K562 (cell line): ENCODE measurements around the gene TEX54. TPM values are rescaled to one million over a fixed set of nuclear protein-coding genes. Genes with fewer than 3 reads are reported as not detected.
A peak's percentile ranks its signal among the peaks of the same experiment; 100 is the strongest.

Experiments
- ARID3B ChIP-seq: fragments of 250-450 bp; sonication (Bioruptor Pico); IDR thresholded peaks from 2 replicates; pipeline ENCODE4 v1.4.0; 2020; ENCODE audit warnings: borderline replicate concordance
- CBX8 ChIP-seq: fragments of 200-600 bp; sonication (generic); IDR thresholded peaks from 2 replicates; pipeline ENCODE4 v1.6.1; 2012; ENCODE audit warnings: borderline replicate concordance, mixed run types, low read depth, mild to moderate bottlenecking, moderate library complexity, mixed read lengths, low read length, control low read depth, inconsistent platforms; ENCODE audit not compliant: poor library complexity, severe bottlenecking; ENCODE audit errors: extremely low read depth
- E2F3 ChIP-seq: fragments of 250-450 bp; sonication (Bioruptor Pico); IDR thresholded peaks from 2 replicates; pipeline ENCODE4 v1.4.0; 2020; ENCODE audit warnings: mild to moderate bottlenecking
- E2F5 ChIP-seq: sonication (generic); formaldehyde crosslinking; IDR thresholded peaks from 2 replicates; pipeline ENCODE4 v1.8.0; 2022; ENCODE audit warnings: mild to moderate bottlenecking, missing genetic modification reagents
- ETV6 ChIP-seq, 3 experiments: fragments of 150-350 bp in 1 of 3; sonication (generic) in 1 of 3; formaldehyde crosslinking in 1 of 3; IDR thresholded peaks; 2 replicates each; pipeline versions ENCODE4 v1.6.1 to v1.8.0; 2014 to 2022; ENCODE audit warnings: borderline replicate concordance in 2 of 3, low read depth in 2 of 3, antibody characterized with exemption in 1 of 3, low read length in 1 of 3, mild to moderate bottlenecking in 1 of 3, missing genetic modification reagents in 1 of 3
- HDAC2 ChIP-seq: fragments of 450-650 bp; IDR thresholded peaks from 2 replicates; pipeline ENCODE4 v1.6.1; 2016; ENCODE audit warnings: mild to moderate bottlenecking
- KDM4B ChIP-seq, 2 experiments: fragments of 450-650 bp in 1 of 2; sonication (generic) in 1 of 2; IDR thresholded peaks; 2 replicates each; pipeline ENCODE4 v1.6.1; 2016 to 2017; ENCODE audit warnings: borderline replicate concordance in 2 of 2, antibody characterized with exemption in 1 of 2, low read depth in 1 of 2, mild to moderate bottlenecking in 1 of 2
- MAX ChIP-seq: sonication (generic); formaldehyde crosslinking; IDR thresholded peaks from 2 replicates; pipeline ENCODE4 v1.9.0; 2022; ENCODE audit warnings: mild to moderate bottlenecking, missing genetic modification reagents
- MBD2 ChIP-seq: sonication (generic); IDR thresholded peaks from 2 replicates; pipeline ENCODE4 v1.6.1; 2016; ENCODE audit warnings: low read depth, borderline replicate concordance
- MECOM ChIP-seq: fragments of 250-450 bp; sonication (Bioruptor Pico); IDR thresholded peaks from 2 replicates; pipeline ENCODE4 v1.8.0; 2022; ENCODE audit warnings: inconsistent platforms
- NFE2 ChIP-seq: IDR thresholded peaks from 2 replicates; pipeline ENCODE4 v1.6.1; 2014; ENCODE audit warnings: antibody characterized with exemption, low read depth
- POLR2A ChIP-seq: fragments of 450-650 bp; conservative IDR thresholded peaks from 2 replicates; pipeline ENCODE4 v1.6.1; 2016
- SMAD3 ChIP-seq: fragments of 450-650 bp; formaldehyde crosslinking; conservative IDR thresholded peaks from 2 replicates; pipeline ENCODE4 v1.4.0; 2020; ENCODE audit warnings: mild to moderate bottlenecking
- ZNF143 ChIP-seq: sonication (generic); formaldehyde crosslinking; IDR thresholded peaks from 2 replicates; pipeline ENCODE4 v1.9.0; 2022; ENCODE audit warnings: mild to moderate bottlenecking, missing genetic modification reagents
- ZNF644 ChIP-seq: fragments of 200-800 bp; sonication (Bioruptor generic); IDR thresholded peaks from 2 replicates; pipeline ENCODE4 v1.6.1; 2016; ENCODE audit warnings: low read depth, missing genetic modification characterization, missing compliant biosample characterization
- polyA plus RNA-seq, 8 experiments: library from polyadenylated mRNA; depleted of rRNA in 4 of 8; stranded (reverse) in 5 of 8; unstranded in 3 of 8; fragments of >200 nt; fragmentation: Nextera tagmentation in 2 of 8; fragmentation: Illumina TruSeq in 1 of 8; extraction: Ambion mirVana in 2 of 8; extraction: Trizol in 1 of 8; gene quantifications; 2 replicates each; pipeline versions ENCODE4 v1.2.1 to v1.2.3, GENCODE V29; 2011 to 2014; ENCODE audit warnings: inconsistent platforms in 1 of 8, missing spikeins in 1 of 8
- total RNA-seq, 7 experiments: library from RNA; depleted of rRNA in 6 of 7; stranded (reverse); fragments of >200 nt in 6 of 7; fragmentation: Illumina TruSeq in 2 of 7; extraction: Trizol in 2 of 7; gene quantifications; 2 replicates each; pipeline versions ENCODE4 v1.2.1 to v1.2.3, GENCODE V29; 2011 to 2021; ENCODE audit warnings: low replicate concordance in 1 of 7
- TF ChIP-seq, protein P1 (sequence below): fragments of 250-450 bp; sonication (Bioruptor Pico); IDR thresholded peaks from 2 replicates; pipeline ENCODE4 v1.9.0; 2021; ENCODE audit warnings: mild to moderate bottlenecking, inconsistent platforms

The TEX54 gene
- total and polyA plus RNA-seq, 9 of the 15 experiments (the other 6 are each of a cell fraction or from before 2014, with no cell fraction given): not detected

GRCh38 chr11:62881579-62882430, 49.2 kb upstream of the TEX54 start (continued):
- TF ChIP-seq ARID3B (CRISPR knock-in tag) (no peak), ZNF644 (tag) (no peak), NFE2 (peak; percentile 95), MBD2 (no peak), ZNF143 (CRISPR knock-in tag) (no peak), E2F5 (CRISPR knock-in tag) (no peak), MAX (no peak), KDM4B (IDR thresholded peaks at IDR 0.05; ENCODE audit: borderline replicate concordance in 2 of 2, low read depth in 1 of 2) (no peak), ETV6 (IDR thresholded peaks at IDR 0.05; ENCODE audit: borderline replicate concordance in 1 of 2, low read depth in 2 of 2, low read length in 1 of 2) (no peak), ETV6 (CRISPR knock-in tag; IDR thresholded peaks at IDR 0.05; ENCODE audit: borderline replicate concordance) (no peak), MECOM (no peak), E2F3 (no peak), POLR2A (no peak; the same call in 1 of the 2 replicates), SMAD3 (CRISPR knock-in tag) (no peak), CBX8 (no peak), HDAC2 (no peak)
- TF ChIP-seq, protein P1, sequence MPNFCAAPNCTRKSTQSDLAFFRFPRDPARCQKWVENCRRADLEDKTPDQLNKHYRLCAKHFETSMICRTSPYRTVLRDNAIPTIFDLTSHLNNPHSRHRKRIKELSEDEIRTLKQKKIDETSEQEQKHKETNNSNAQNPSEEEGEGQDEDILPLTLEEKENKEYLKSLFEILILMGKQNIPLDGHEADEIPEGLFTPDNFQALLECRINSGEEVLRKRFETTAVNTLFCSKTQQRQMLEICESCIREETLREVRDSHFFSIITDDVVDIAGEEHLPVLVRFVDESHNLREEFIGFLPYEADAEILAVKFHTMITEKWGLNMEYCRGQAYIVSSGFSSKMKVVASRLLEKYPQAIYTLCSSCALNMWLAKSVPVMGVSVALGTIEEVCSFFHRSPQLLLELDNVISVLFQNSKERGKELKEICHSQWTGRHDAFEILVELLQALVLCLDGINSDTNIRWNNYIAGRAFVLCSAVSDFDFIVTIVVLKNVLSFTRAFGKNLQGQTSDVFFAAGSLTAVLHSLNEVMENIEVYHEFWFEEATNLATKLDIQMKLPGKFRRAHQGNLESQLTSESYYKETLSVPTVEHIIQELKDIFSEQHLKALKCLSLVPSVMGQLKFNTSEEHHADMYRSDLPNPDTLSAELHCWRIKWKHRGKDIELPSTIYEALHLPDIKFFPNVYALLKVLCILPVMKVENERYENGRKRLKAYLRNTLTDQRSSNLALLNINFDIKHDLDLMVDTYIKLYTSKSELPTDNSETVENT: no peak
